Measurements from ENCODE around the gene RBPJ.

GRCh38 chr4:26279446-26279845 is 41.4 kb upstream of the RBPJ start:
- TF ChIP-seq CTCF (conservative IDR thresholded peaks at IDR 0.05) (no peak), ZFX (IDR thresholded peaks at IDR 0.05) (no peak)
